ENCODE data around the gene PIGU.

Gene PIGU

DNA sequence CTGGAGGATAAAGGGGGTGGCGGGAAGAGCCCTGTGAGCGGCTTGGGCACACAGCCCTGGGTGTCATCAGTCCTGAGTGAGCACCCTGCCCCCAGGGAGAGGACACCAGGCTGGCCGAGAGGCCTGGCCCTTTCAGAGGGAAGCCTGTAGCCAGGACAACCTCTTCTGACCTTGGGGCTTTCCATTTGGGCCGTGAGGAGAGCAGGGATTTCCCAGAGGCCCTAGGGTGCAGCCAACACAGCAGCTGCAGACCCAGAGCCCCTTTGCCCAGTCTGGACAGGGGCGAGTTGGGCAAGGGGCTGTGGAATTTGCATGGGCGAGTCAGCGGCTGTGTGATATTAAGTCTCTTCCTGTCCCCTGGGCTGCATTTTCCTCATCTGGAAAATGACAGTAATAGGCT lies 112.1 kb downstream of the PIGU start:
- TF ChIP-seq MYC (IDR thresholded peaks at IDR 0.05; ENCODE audit: low read depth, low read length) (no peak), MAX (IDR thresholded peaks at IDR 0.05; ENCODE audit: low read depth, low read length) (no peak), POLR2A (IDR thresholded peaks at IDR 0.05; ENCODE audit: extremely low read depth, insufficient read length) (no peak)
- TF ChIP-seq, protein P1, sequence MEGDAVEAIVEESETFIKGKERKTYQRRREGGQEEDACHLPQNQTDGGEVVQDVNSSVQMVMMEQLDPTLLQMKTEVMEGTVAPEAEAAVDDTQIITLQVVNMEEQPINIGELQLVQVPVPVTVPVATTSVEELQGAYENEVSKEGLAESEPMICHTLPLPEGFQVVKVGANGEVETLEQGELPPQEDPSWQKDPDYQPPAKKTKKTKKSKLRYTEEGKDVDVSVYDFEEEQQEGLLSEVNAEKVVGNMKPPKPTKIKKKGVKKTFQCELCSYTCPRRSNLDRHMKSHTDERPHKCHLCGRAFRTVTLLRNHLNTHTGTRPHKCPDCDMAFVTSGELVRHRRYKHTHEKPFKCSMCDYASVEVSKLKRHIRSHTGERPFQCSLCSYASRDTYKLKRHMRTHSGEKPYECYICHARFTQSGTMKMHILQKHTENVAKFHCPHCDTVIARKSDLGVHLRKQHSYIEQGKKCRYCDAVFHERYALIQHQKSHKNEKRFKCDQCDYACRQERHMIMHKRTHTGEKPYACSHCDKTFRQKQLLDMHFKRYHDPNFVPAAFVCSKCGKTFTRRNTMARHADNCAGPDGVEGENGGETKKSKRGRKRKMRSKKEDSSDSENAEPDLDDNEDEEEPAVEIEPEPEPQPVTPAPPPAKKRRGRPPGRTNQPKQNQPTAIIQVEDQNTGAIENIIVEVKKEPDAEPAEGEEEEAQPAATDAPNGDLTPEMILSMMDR (IDR thresholded peaks at IDR 0.05; ENCODE audit: low read depth, low read length), result no peak
- H3K4me3 ChIP-seq (ENCODE audit: low read depth, low read length), result no peak overlapping the region
- DNase-seq (ENCODE audit: low read depth), result no peak

GRCh38 chr20:34562641-34563040 lies 114.3 kb downstream of the PIGU start:
- TF ChIP-seq MYC (IDR thresholded peaks at IDR 0.05; ENCODE audit: low read depth, low read length), result no peak
- TF ChIP-seq, protein P1 (IDR thresholded peaks at IDR 0.05; ENCODE audit: low read depth, low read length), result peak; percentile 48
- H3K4me3 ChIP-seq (ENCODE audit: low read depth, low read length), result no peak overlapping the region
- DNase-seq (ENCODE audit: low read depth), result peak; percentile 49

- H3K4me3 ChIP-seq (ENCODE audit: low read depth, low read length), result no peak overlapping the region
- TF ChIP-seq MAX (IDR thresholded peaks at IDR 0.05; ENCODE audit: low read depth, low read length) (no peak), MYC (IDR thresholded peaks at IDR 0.05; ENCODE audit: low read depth, low read length) (no peak), POLR2A (IDR thresholded peaks at IDR 0.05; ENCODE audit: extremely low read depth, insufficient read length) (no peak)
- TF ChIP-seq, protein P1 (IDR thresholded peaks at IDR 0.05; ENCODE audit: low read depth, low read length), result no peak
- DNase-seq (ENCODE audit: low read depth), result no peak
Measured at GRCh38 chr20:34561661-34562060, 115.2 kb downstream of the PIGU start.

DNA sequence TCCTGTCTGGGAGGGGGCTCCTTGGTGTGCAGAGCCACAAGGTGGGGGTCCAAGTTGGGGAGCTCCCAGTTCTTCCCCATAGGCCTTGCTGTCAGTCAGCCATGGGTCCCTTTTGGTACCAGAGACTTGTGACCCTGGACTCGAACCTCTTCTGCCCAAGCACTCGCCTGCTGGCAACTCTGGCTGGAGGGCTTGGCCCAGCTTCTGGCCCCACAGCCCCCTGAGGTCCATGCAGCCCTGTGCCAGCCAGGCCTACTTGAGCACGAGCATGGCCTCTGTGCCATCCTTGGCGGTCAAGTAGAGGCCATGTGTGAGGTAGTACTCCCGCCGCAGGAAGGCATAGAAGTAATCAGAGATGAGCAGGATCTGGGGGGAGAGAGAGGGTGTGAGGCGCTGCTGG lies 116.3 kb downstream of the PIGU start:
- DNase-seq (ENCODE audit: low read depth), result no peak
- H3K4me3 ChIP-seq (ENCODE audit: low read depth, low read length), result no peak overlapping the region
- TF ChIP-seq MAX (IDR thresholded peaks at IDR 0.05; ENCODE audit: low read depth, low read length), result no peak
- TF ChIP-seq MYC (IDR thresholded peaks at IDR 0.05; ENCODE audit: low read depth, low read length), result no peak
- TF ChIP-seq, protein P1 (IDR thresholded peaks at IDR 0.05; ENCODE audit: low read depth, low read length), result no peak
- no peak for TF ChIP-seq POLR2A (IDR thresholded peaks at IDR 0.05; ENCODE audit: extremely low read depth, insufficient read length)

GRCh38 chr20:34560141-34560523 lies 116.8 kb downstream of the PIGU start:
- DNase-seq (ENCODE audit: low read depth), result no peak
- TF ChIP-seq POLR2A (IDR thresholded peaks at IDR 0.05; ENCODE audit: extremely low read depth, insufficient read length) (no peak), MAX (IDR thresholded peaks at IDR 0.05; ENCODE audit: low read depth, low read length) (no peak), MYC (IDR thresholded peaks at IDR 0.05; ENCODE audit: low read depth, low read length) (no peak)
- TF ChIP-seq, protein P1 (IDR thresholded peaks at IDR 0.05; ENCODE audit: low read depth, low read length), result no peak
- H3K4me3 ChIP-seq (ENCODE audit: low read depth, low read length), result no peak overlapping the region
